GM21825 (cell line): ENCODE results near the gene P2RX6.

Source experiments
- ATAC-seq: cut with Tn5 transposase; IDR thresholded peaks from one replicate; pipeline ENCODE4 v1.9.1; 2021; ENCODE audit warnings: mild to moderate bottlenecking, moderate library complexity; ENCODE audit not compliant: unreplicated experiment

P2RX6 gene

DNA sequence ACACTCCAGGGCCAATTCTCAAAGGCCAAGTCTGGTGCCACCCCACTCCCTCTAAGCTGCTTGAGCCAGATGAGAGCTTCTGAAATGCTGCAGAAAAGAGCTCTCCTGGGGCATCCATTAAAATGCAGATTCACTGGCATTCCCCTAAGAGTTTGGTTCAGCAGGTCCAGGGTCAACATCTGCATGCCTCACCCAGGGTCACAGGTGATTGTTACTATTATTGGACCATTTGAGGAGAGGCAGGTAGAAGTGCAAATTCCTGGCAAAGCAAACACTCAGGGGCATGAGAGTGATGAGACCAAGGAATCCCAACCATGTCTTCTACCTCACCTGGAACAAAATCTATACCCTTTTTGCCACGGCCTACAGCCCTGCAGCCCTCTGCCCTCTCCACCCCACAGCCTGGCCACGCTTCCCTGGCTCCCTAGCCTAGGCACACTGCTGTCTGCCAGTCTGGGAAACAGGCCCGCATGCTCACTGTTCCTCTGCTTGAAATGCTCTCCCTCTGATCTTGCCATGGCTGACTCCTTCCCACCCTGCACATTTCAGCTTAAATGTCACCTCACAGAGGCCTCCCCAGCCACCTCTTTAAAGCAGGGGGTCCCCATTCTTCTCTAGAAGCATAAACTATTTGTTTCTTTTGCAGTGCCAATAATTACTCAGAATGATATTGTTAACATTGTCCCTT, 4.4 kb upstream of the P2RX6 start:
- no peak for ATAC-seq

- ATAC-seq: no peak
Measured at GRCh38 chr22:21012446-21013407, 2.2 kb upstream of the P2RX6 start.

DNA sequence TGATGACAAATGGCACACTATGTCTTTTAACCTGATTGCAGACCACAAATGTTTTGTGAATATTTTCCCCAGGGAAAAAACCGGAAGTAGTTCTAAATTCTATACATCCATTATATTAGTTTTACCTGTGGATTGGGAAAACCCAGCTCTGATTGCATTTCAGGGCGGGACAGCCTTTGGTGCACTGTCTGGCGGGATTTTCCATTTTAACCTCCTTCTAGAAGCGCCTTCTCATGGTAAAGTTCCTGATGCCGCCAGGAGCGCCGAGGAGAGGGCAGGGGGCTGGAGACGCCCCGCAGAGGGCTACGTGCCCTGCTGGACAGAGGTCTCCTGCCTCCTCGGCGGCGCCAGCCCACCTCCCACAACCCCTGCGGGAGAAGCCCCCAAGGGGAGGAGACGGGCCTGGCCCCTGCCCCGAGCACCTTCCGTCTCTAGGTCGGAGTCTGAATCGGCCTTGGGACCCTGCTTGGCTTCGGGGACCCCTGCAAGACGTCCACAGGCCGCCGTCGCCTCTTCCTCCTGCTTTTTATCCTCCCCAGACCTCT, 1.2 kb upstream of the P2RX6 start:
- no peak for ATAC-seq

- peak; percentile 69 for ATAC-seq
Measured at GRCh38 chr22:21014202-21014725, 701 bp upstream of the P2RX6 start.

DNA sequence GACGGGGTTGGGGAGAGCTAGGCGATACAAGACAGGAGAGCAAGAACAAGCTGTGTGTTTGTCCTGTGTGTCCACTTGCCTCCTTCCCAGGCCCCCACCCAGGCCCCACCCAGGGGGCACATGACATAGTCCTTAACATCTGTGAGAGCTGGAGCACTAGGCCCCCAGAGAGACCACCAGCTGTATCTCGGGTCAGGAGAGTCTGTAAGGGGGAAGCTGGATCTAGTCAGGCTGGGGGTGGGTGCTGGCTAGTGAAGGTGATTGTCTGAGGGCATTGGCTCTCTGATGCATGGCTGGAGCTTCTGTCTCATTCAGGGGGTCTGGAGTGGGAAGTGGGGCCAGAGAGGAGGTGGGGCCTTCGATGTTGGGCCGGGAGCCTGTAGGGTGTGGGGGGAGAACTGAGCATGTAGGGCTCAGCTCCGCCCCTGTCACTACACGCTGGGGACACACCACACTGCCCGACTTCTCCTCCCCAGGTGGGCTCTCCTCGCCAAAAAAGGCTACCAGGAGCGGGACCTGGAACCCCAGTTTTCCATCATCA, 571 bp downstream of the P2RX6 start:
- ATAC-seq: no peak

- ATAC-seq: no peak
Measured at GRCh38 chr22:21016644-21017420, 1.9 kb downstream of the P2RX6 start.

DNA sequence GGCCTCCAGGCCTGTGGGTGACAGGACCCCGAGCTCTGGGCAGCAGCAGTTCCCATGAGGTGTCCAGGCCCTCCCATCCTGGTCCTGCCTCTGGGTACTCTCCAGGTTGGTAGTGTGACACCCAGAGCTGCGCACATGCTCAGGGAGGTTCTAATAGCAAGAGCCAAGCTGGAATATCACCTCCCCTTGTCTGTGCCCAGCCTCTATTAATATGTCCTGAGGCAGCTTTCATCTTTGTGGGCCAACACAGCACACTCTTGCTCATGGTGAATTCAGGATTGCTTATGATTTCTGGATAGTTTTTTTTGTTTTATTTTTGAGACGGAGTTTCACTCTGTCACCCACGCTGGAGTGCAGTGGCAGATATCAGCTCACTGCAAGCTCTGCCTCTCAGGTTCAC, 3.3 kb downstream of the P2RX6 start:
- ATAC-seq: no peak

DNA sequence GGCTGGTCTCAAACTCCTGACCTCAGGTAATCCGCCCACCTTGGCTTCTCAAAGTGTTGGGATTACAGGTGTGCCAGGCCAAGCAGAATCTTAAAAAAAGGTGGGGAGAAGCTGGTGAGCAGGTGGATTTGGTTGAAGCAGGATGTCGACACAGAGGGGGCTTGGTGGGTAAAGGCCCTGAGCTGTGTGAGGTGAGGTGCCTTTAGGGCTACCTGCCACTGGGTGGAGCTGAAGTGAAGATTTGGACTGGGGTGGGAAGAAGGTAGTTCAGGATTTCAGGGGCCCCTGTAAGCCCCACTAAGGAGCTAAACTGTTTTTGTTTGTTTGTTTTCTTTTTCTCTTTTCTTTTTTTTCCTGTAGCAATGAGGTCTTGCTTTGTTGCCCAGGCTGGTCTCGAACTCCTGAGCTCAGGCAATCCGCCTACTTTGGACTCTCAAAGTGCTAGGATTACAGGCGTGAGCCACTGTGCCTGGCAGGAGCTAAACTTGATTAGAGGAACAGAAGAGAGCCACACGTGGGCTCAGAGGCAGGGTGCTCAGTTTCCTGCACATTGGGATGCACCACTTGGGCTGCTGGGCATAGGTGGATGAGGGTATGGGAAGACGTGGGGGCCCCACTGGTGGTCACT, 6.0 kb downstream of the P2RX6 start:
- ATAC-seq: no peak

DNA sequence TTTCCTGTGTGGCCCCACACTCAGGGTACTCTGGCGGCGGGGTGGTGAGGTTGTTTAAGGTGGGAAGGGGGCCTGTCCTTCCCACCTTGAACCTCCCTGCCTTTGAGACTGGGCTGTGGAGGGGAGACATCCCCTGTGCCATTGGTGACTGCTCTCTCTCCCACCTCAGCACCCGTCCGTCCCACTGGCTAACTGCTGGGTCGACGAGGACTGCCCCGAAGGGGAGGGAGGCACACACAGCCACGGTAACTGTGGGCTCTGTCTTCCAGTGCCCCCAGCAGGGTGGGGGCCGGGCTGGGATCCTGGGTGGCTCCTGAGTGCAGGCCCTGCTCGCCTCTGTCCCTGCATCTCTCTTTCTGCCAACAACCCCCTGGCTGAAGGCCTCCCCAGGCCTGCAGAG, 7.5 kb downstream of the P2RX6 start:
- ATAC-seq: no peak

DNA sequence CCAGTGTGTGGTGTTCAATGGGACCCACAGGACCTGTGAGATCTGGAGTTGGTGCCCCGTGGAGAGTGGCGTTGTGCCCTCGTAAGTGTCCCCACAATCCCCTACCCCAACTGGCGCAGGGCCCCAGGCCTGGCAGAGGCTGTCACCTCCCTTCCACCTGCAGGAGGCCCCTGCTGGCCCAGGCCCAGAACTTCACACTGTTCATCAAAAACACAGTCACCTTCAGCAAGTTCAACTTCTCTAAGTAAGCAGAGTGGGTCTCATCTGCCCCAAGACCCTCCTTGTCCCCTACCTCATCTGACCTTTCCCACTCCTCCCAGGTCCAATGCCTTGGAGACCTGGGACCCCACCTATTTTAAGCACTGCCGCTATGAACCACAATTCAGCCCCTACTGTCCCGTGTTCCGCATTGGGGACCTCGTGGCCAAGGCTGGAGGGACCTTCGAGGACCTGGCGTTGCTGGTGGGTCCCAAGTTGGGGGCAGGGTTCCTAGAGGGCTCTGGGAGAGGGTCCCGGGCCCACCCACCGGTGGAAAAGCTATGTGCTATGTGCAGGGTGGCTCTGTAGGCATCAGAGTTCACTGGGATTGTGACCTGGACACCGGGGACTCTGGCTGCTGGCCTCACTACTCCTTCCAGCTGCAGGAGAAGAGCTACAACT, 8.1 kb downstream of the P2RX6 start:
- no peak for ATAC-seq

DNA sequence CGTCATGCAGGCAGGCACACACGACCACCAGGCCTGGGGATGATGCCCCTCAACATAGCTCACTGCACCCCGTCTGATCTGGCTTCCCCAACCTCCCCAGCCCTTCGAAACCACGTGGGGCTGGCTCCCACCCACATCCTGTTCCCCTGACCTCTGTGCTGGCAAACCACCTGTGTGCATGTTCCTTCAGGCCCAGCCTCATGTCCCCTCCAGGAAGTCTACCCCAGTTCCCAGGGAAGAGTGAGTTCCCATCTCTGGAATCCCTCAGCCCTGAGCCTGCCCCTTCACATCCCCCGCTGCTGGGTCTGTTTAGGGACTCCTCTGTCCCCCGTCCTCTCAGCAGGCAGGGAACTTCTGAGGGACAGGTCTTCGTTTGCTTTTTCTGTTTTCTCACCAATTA, 10.3 kb downstream of the P2RX6 start:
- ATAC-seq: no peak

DNA sequence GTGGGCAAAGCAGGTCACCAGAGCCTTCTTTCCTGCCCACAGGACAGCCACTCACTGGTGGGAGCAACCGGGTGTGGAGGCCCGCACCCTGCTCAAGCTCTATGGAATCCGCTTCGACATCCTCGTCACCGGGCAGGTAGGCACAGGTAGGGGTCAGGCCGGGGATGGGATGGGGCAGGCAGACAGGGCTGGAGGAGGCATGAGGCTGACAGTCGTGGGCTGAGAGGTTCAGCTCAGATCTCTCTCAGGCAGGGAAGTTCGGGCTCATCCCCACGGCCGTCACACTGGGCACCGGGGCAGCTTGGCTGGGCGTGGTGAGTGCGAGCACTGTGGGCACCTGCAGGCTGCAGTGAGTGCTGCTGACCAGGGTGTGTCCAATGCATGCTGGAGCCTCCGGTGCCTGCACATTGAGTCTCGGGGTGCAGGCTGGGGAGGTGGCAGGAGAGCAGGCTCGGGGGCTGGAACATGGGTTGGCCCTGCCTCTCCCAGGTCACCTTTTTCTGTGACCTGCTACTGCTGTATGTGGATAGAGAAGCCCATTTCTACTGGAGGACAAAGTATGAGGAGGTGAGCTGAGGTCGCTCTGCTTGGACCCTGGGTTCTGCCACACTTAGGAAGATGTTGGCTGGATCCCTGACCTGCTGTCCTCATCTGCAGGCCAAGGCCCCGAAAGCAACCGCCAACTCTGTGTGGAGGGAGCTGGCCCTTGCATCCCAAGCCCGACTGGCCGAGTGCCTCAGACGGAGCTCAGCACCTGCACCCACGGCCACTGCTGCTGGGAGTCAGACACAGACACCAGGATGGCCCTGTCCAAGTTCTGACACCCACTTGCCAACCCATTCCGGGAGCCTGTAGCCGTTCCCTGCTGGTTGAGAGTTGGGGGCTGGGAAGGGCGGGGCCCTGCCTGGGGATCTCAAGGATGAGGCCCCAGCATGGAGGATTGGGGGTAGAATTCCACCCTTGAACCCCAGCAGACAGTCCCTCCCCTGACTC, 11.1 kb downstream of the P2RX6 start:
- no peak for ATAC-seq

GRCh38 chr22:21026783-21027692, 12.1 kb downstream of the P2RX6 start:
- ATAC-seq: no peak

DNA sequence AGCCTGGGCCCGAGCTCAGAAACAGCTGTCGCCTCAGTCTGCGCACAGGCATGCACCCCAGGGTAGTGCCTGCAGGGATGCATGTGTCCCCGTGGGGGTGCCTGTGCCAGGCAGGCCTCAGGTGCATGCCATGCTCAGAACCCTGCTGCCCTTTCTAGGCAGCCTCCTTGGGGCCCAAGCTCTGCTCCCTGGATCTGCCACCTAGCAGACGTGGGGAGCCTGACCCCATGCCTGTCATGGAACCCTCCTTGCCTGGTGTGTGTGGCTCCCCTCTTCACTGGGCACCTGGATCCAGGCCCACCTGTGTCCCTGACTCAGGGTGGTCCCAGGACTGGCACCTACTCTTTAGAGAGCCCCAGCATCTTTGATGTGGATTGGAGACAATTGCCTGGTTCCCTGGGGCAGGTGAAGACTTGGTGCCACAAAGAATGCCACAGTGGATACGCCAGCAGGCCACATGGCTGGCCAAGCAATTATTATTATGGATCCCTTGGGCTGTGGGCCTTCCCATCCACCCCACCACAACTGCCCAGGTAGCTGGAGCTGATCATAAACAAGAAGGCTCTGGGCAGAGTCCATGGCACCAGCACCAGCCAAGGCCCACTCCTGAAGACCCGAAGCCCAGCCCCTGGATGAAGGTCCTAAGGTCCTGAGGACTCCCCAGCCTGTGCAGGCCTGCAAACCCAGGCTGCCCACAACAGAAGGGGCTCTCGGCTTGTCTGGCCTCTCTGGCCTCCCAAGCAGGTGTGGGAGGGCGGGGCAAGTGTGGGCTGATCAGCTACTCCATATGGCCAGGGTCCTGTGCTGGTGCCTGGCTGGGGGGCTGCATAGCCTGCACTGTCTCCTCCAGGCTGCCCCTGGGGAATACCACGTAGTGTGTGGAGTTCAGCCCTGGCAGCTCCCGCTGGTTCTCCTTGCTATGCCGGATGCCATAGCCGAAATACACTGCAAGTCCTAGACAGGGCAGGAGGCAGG, 13.6 kb downstream of the P2RX6 start:
- ATAC-seq: no peak

GRCh38 chr22:21029486-21030025, 14.6 kb downstream of the P2RX6 start:
- no peak for ATAC-seq

- ATAC-seq: no peak
Measured at GRCh38 chr22:21030032-21030431, 15.1 kb downstream of the P2RX6 start.
